PC-9 (cell line): ENCODE results near the gene BAIAP2. TPM values are rescaled to one million over a fixed set of nuclear protein-coding genes. Genes with fewer than 3 reads are reported as not detected.
A peak's percentile ranks its signal among the peaks of the same experiment; 100 is the strongest.

Experiments
- BruUV-seq: library from RNA; stranded (reverse); fragments of 400-500 nt; replicated peaks from 2 replicates; lab custom pipeline; 2021; lab: Mats Ljungman, UMichigan
- CTCF ChIA-PET: fragments of 300-600 bp; sonication (Branson Sonifier 250); formaldehyde crosslinking; loops from one replicate; lab custom pipeline; 2022; ENCODE audit warnings: antibody characterized with exemption; lab: Charles Lee
- POLR2A ChIA-PET: fragments of 300-600 bp; sonication (Branson Sonifier 250); formaldehyde crosslinking; loops from one replicate; lab custom pipeline; 2022; ENCODE audit warnings: antibody characterized with exemption; ENCODE audit not compliant: unreplicated experiment; lab: Charles Lee
- DNase-seq, 2 experiments: peaks; one replicate each; pipeline versions ENCODE4 v3.0.0 to v3.0.0-alpha.2; 2015 to 2022; ENCODE audit warnings: mixed read lengths in 1 of 2
- H2AFZ ChIP-seq: fragments of 200-600 bp; sonication (generic); 2 replicates; pipeline ENCODE4 v1.8.1; 2017; ENCODE audit warnings: antibody characterized with exemption
- H3F3A ChIP-seq: fragments of 200-600 bp; sonication (generic); 2 replicates; pipeline ENCODE4 v1.8.1; 2017; ENCODE audit warnings: antibody characterized with exemption, mild to moderate bottlenecking, low read depth; ENCODE audit not compliant: insufficient read depth
- H3K27ac ChIP-seq: fragments of 200-600 bp; sonication (generic); 2 replicates; pipeline ENCODE4 v1.6.1; 2016; ENCODE audit warnings: mixed run types
- H3K27me3 ChIP-seq: fragments of 200-600 bp; sonication (generic); 2 replicates; pipeline ENCODE4 v1.6.1; 2016; ENCODE audit warnings: low read depth, mixed run types; ENCODE audit not compliant: insufficient read depth
- H3K36me3 ChIP-seq: fragments of 200-600 bp; sonication (generic); 2 replicates; pipeline ENCODE4 v1.6.1; 2016; ENCODE audit warnings: low read depth, mixed run types
- H3K4me1 ChIP-seq: fragments of 200-600 bp; sonication (generic); replicated peaks from 2 replicates; pipeline ENCODE4 v1.6.1; 2016; ENCODE audit warnings: mixed run types; ENCODE audit not compliant: insufficient read depth
- H3K4me2 ChIP-seq: fragments of 200-600 bp; sonication (generic); 2 replicates; pipeline ENCODE4 v1.6.1; 2017; ENCODE audit warnings: mixed run types
- H3K4me3 ChIP-seq: fragments of 200-600 bp; sonication (generic); 2 replicates; pipeline ENCODE4 v1.6.1; 2016; ENCODE audit warnings: mixed run types
- H3K79me2 ChIP-seq: fragments of 200-600 bp; sonication (generic); 2 replicates; pipeline ENCODE4 v1.6.1; 2017; ENCODE audit warnings: low read depth, mixed run types
- H3K9me2 ChIP-seq: fragments of 200-600 bp; sonication (generic); 2 replicates; pipeline ENCODE4 v1.8.1; 2017; ENCODE audit warnings: mild to moderate bottlenecking; ENCODE audit not compliant: insufficient read depth
- H3K9me3 ChIP-seq: fragments of 200-600 bp; sonication (generic); 2 replicates; pipeline ENCODE4 v1.8.1; 2016; ENCODE audit warnings: low read depth; ENCODE audit not compliant: insufficient read depth
- H4K20me1 ChIP-seq: fragments of 200-600 bp; sonication (generic); 2 replicates; pipeline ENCODE4 v1.8.1; 2017; ENCODE audit not compliant: insufficient read depth
- CTCF ChIP-seq: fragments of 200-600 bp; sonication (generic); conservative IDR thresholded peaks from 2 replicates; pipeline ENCODE4 v1.6.1; 2017; ENCODE audit warnings: mixed run types, antibody characterized with exemption, mild to moderate bottlenecking, moderate library complexity
- EZH2 ChIP-seq: fragments of 200-600 bp; sonication (generic); IDR thresholded peaks from 2 replicates; pipeline ENCODE4 v1.8.0; 2017; ENCODE audit warnings: antibody characterized with exemption, low read depth
- intact Hi-C: fragments of 100-400 bp; cut with micrococcal nuclease; formaldehyde crosslinking; loops from one replicate; pipeline ENCODE4 v1.10.0; 2022; ENCODE audit not compliant: unreplicated experiment
- total RNA-seq: library from RNA; stranded (reverse); gene quantifications from 2 replicates; pipeline ENCODE4 v1.2.3, GENCODE V29; 2021

Gene BAIAP2
- total RNA-seq, 1 experiment from 2014 or later: 125 TPM

- POLR2A ChIA-PET: interaction anchor here (0.7 kb wide), 1 partner anchor 232 kb away, joined by 5 read pairs; no protein-coding TSS in a partner anchor
- Histone ChIP-seq H3K27me3 (no peaks in the 10 kb centered on the region), H3F3A (no peaks in the 10 kb centered on the region; the same call in 1 of the 2 replicates), H3K79me2 (no peaks in the 10 kb centered on the region), H2AFZ (peak overlapping the region; percentile 83), H3K27ac (no peak overlapping the region), H3K4me3 (peak overlapping the region; percentile 74), H3K9me3 (no peaks in the 10 kb centered on the region), H3K36me3 (no peaks in the 10 kb centered on the region), H3K4me2 (peak overlapping the region; percentile 76), H3K4me1 (peaks cover 16% of the 10 kb centered on the region), H3K9me2 (no peaks in the 10 kb centered on the region), H4K20me1 (no peaks in the 10 kb centered on the region)
- CTCF ChIA-PET: no interaction called here
- intact Hi-C loops: loop anchor here (1.0 kb wide), 1 partner anchor 106 kb away; no protein-coding TSS in a partner anchor
- no peak; the same call in 1 of the 2 replicates for TF ChIP-seq CTCF
- no peak for TF ChIP-seq EZH2
- BruUV-seq: no TSS peak
- no peak for DNase-seq
Observed at GRCh38 chr17:80990921-80991644, 43.9 kb upstream of the BAIAP2 start.

- CTCF ChIA-PET: no interaction called here
- Histone ChIP-seq H3F3A (no peaks in the 10 kb centered on the region; the same call in 1 of the 2 replicates), H3K27ac (no peak within 1 kb of the TSS)
Observed at GRCh38 chr17:80991645-80992076, 43.3 kb upstream of the BAIAP2 start, which contains the start of gene CHMP6. Gene CHMP6 (plus strand): TSS chr17:80991841. CDS start chr17:80991919, 78 bp downstream.

More at GRCh38 chr17:80991645-80992076, 43.3 kb upstream of the BAIAP2 start, which contains the start of gene CHMP6:
- Histone ChIP-seq H3K27me3 (no peaks in the 10 kb centered on the region), H3K9me3 (no peaks in the 10 kb centered on the region), H3K4me3 (peak within 1 kb of the TSS; percentile 74), H3K4me1 (peaks cover 16% of the 10 kb centered on the region), H3K9me2 (no peaks in the 10 kb centered on the region), H3K36me3 (no peaks in the 10 kb centered on the region), H3K79me2 (no peaks in the 10 kb centered on the region), H2AFZ (peak within 1 kb of the TSS; percentile 83), H3K4me2 (peak within 1 kb of the TSS; percentile 90), H4K20me1 (no peaks in the 10 kb centered on the region)
- intact Hi-C loops: loop anchor here (1.0 kb wide), 1 partner anchor 106 kb away; no protein-coding TSS in a partner anchor
- BruUV-seq: no TSS peak
- POLR2A ChIA-PET: interaction anchor here (0.7 kb wide), 2 partner anchors 60 to 232 kb away, joined by 3 to 5 read pairs; no protein-coding TSS in a partner anchor
- DNase-seq: peak; percentile 37 to 71
- TF ChIP-seq CTCF: peak; percentile 35; the same call in 1 of the 2 replicates
- TF ChIP-seq EZH2: no peak
